Small intestine (tissue), 7 donors: Measurements from ENCODE around the gene ZMYND15. TPM values are rescaled to one million over a fixed set of nuclear protein-coding genes. Genes with fewer than 3 reads are reported as not detected.
A peak's percentile ranks its signal among the peaks of the same experiment; 100 is the strongest.

ENCODE experiments used
- DNase-seq, 2 donors: peaks; one replicate each; pipeline versions ENCODE4 v3.0.0 to v3.0.0-alpha.2; 2013
- FAIRE-seq: peaks from 2 replicates; lab custom pipeline; 2012; peaks lifted over from hg19 to GRCh38; lab: Jason Lieb, UNC
- H3K27ac ChIP-seq, 3 donors: one replicate each; pipeline ENCODE4 v1.5.1; 2013; ENCODE audit warnings: low read length in 2 of 3, mild to moderate bottlenecking in 2 of 3, control low read depth in 1 of 3, inconsistent platforms in 1 of 3, low read depth in 1 of 3, moderate library complexity in 1 of 3
- H3K27me3 ChIP-seq, 3 donors: one replicate each; pipeline ENCODE4 v1.6.1; 2013; ENCODE audit warnings: low read length in 3 of 3, inconsistent platforms in 1 of 3; ENCODE audit not compliant: control insufficient read depth in 3 of 3, insufficient read depth in 3 of 3
- H3K36me3 ChIP-seq, 3 donors: one replicate each; pipeline ENCODE4 v1.6.1; 2013; ENCODE audit warnings: low read length in 3 of 3, inconsistent platforms in 1 of 3, low read depth in 1 of 3, mild to moderate bottlenecking in 1 of 3, moderate library complexity in 1 of 3; ENCODE audit not compliant: control insufficient read depth in 3 of 3, insufficient read depth in 2 of 3
- H3K4me1 ChIP-seq, 3 donors: one replicate each; pipeline ENCODE4 v1.6.1; 2013; ENCODE audit warnings: low read length in 2 of 3, inconsistent platforms in 1 of 3, low read depth in 1 of 3, mild to moderate bottlenecking in 1 of 3, moderate library complexity in 1 of 3; ENCODE audit not compliant: control insufficient read depth in 3 of 3, insufficient read depth in 2 of 3
- H3K4me3 ChIP-seq, 3 donors: one replicate each; pipeline ENCODE4 v1.5.1; 2013; ENCODE audit warnings: low read length in 3 of 3, control low read depth in 1 of 3, inconsistent platforms in 1 of 3, low read depth in 1 of 3, mild to moderate bottlenecking in 1 of 3, moderate library complexity in 1 of 3
- H3K9me3 ChIP-seq, 2 donors: one replicate each; pipeline ENCODE4 v1.6.1; 2013; ENCODE audit warnings: low read depth in 1 of 2, low read length in 1 of 2; ENCODE audit not compliant: control insufficient read depth in 2 of 2, insufficient read depth in 1 of 2
- WGBS, 3 donors: extraction: QIAGEN DNeasy Blood & Tissue Kit; methylation state at CpG; one replicate each; pipeline ENCODE4 v1.1.7; 2013; 5-methylcytosine and 5-hydroxymethylcytosine counted together
- polyA plus RNA-seq, 4 donors: library from polyadenylated mRNA; stranded (reverse) in 3 of 4; unstranded in 1 of 4; fragments of 200-250 nt in 3 of 4; fragments of 120-200 nt in 1 of 4; gene quantifications; one replicate each; pipeline versions ENCODE4 v1.2.1 to v1.2.3, GENCODE V29; 2013
- donor health status: healthy with polysubstance abuse.
- donor health status: control.
- donor health status: control.
- donor health status: Bipolar disorder and iron deficiency.
- donor health status: healthy.

Gene ZMYND15
- polyA plus RNA-seq, 4 donors: 2.0 to 13.5 (median 7.7) TPM

- FAIRE-seq (no peak), DNase-seq (peak; percentile 96 to 99)
- Histone ChIP-seq H3K27me3 (peaks cover 0 to 2% (median 0%) of the 10 kb centered on the region in 3 donors), H3K4me1 (peaks cover 0 to 26% (median 7%) of the 10 kb centered on the region in 3 donors), H3K36me3 (no peaks in the 10 kb centered on the region), H3K27ac (peak within 1 kb of the TSS; percentile 82 to 93 (median 90)), H3K9me3 (no peaks in the 10 kb centered on the region), H3K4me3 (peak within 1 kb of the TSS in 2 of 3 donors; percentile 27 to 68)
- WGBS, 3 donors: 14 to 42% (median 20%) methylated on average over 13 of the region's 13 CpGs
Observed at GRCh38 chr17:4771519-4772234, 32.0 kb downstream of the ZMYND15 start, which contains the start of gene TM4SF5. Gene TM4SF5 (plus strand): TSS chr17:4771886. CDS start chr17:4771923, 37 bp downstream.

- Histone ChIP-seq H3K4me1 (peaks cover 0 to 26% (median 7%) of the 10 kb centered on the region in 3 donors), H3K27ac (peak overlapping the region; percentile 82 to 93 (median 90)), H3K9me3 (no peaks in the 10 kb centered on the region), H3K36me3 (no peaks in the 10 kb centered on the region), H3K27me3 (peaks cover 0 to 2% (median 0%) of the 10 kb centered on the region in 3 donors), H3K4me3 (peak overlapping the region in 2 of 3 donors; percentile 27 to 68)
- DNase-seq: peak; percentile 72 to 85
- no peak for FAIRE-seq
- 27 to 56% (median 33%) methylated on average over 10 of the region's 10 CpGs for WGBS, 3 donors
Observed at GRCh38 chr17:4772235-4772613, 32.6 kb downstream of the ZMYND15 start.

GRCh38 chr17:4777969-4778760 is 38.5 kb downstream of the ZMYND15 start:
- Histone ChIP-seq H3K9me3 (peaks cover 0 to 6% of the 10 kb centered on the region in 2 donors), H3K27ac (no peak overlapping the region), H3K36me3 (peaks cover 0 to 12% (median 0%) of the 10 kb centered on the region in 3 donors), H3K4me3 (no peak overlapping the region), H3K4me1 (peaks cover 0 to 16% (median 1%) of the 10 kb centered on the region in 3 donors), H3K27me3 (peaks cover 0 to 7% (median 5%) of the 10 kb centered on the region in 3 donors)
- FAIRE-seq (no peak), DNase-seq (no peak)
- WGBS, 3 donors: 75 to 87% (median 79%) methylated on average over 9 of the region's 9 CpGs

GRCh38 chr17:4780325-4780955 is 40.8 kb downstream of the ZMYND15 start:
- H3K27ac ChIP-seq: peak overlapping the region in 2 of 3 donors; percentile 47 to 63
- FAIRE-seq: no peak
- DNase-seq: peak; percentile 73 to 86
- peaks cover 0 to 30% (median 5%) of the 10 kb centered on the region in 3 donors for H3K27me3 ChIP-seq
- H3K36me3 ChIP-seq: peaks cover 0 to 12% (median 0%) of the 10 kb centered on the region in 3 donors
- no peak overlapping the region for H3K4me3 ChIP-seq
- peaks cover 0 to 6% of the 10 kb centered on the region in 2 donors for H3K9me3 ChIP-seq
- peaks cover 0 to 19% (median 0%) of the 10 kb centered on the region in 3 donors for H3K4me1 ChIP-seq
- WGBS, 3 donors: 61 to 76% (median 62%) methylated on average over 11 of the region's 11 CpGs

GRCh38 chr17:4782652-4783051 is 43.0 kb downstream of the ZMYND15 start:
- FAIRE-seq: no peak
- 49 to 88% (median 76%) methylated on average over 28 of the region's 28 CpGs for WGBS, 3 donors
- DNase-seq: no peak

GRCh38 chr17:4785311-4786105 is 45.9 kb downstream of the ZMYND15 start:
- peaks cover 0 to 46% (median 10%) of the 10 kb centered on the region in 3 donors for H3K27me3 ChIP-seq
- H3K36me3 ChIP-seq: peaks cover 0 to 12% (median 0%) of the 10 kb centered on the region in 3 donors
- peak overlapping the region in 1 of 3 donors; percentile 6 for H3K4me3 ChIP-seq
- peaks cover 0 to 37% (median 10%) of the 10 kb centered on the region in 3 donors for H3K4me1 ChIP-seq
- FAIRE-seq (no peak), DNase-seq (peak in 1 of 2 donors; percentile 74)
- peaks cover 0 to 6% of the 10 kb centered on the region in 2 donors for H3K9me3 ChIP-seq
- WGBS, 3 donors: 18 to 76% (median 62%) methylated on average over 57 to 61 of the region's 61 CpGs
- no peak overlapping the region for H3K27ac ChIP-seq

More at GRCh38 chr17:4782652-4783051, 43.0 kb downstream of the ZMYND15 start:
- H3K9me3 ChIP-seq: peaks cover 0 to 6% of the 10 kb centered on the region in 2 donors
- H3K36me3 ChIP-seq: peaks cover 0 to 12% (median 0%) of the 10 kb centered on the region in 3 donors
- H3K4me1 ChIP-seq: peaks cover 0 to 36% (median 10%) of the 10 kb centered on the region in 3 donors
- H3K27ac ChIP-seq: no peak overlapping the region
- H3K4me3 ChIP-seq: no peak overlapping the region
- H3K27me3 ChIP-seq: peaks cover 0 to 46% (median 10%) of the 10 kb centered on the region in 3 donors

- peaks cover 0 to 46% (median 10%) of the 10 kb centered on the region in 3 donors for H3K27me3 ChIP-seq
- WGBS, 3 donors: 13 to 68% (median 59%) methylated on average over 24 of the region's 24 CpGs
- H3K4me3 ChIP-seq: peak within 1 kb of the TSS in 1 of 3 donors; percentile 6
- H3K36me3 ChIP-seq: peaks cover 0 to 12% (median 0%) of the 10 kb centered on the region in 3 donors
- H3K4me1 ChIP-seq: peaks cover 0 to 38% (median 10%) of the 10 kb centered on the region in 3 donors
- FAIRE-seq (no peak), DNase-seq (peak in 1 of 2 donors; percentile 43)
- H3K9me3 ChIP-seq: peaks cover 0 to 6% of the 10 kb centered on the region in 2 donors
- peak within 1 kb of the TSS; percentile 12 to 99 (median 98) for H3K27ac ChIP-seq
Observed at GRCh38 chr17:4786106-4786511, 46.5 kb downstream of the ZMYND15 start, which contains the start of gene VMO1. Gene VMO1 (minus strand): TSS chr17:4786364. CDS start chr17:4786352, 12 bp downstream.
